Activated CD4-positive, alpha-beta T cell treated with anti-CD3 and anti-CD28 coated beads, Interleukin-10, Interleukin-2, amounts not matched to agents 100 ng/mL and 50 ng/mL, durations not matched to agents 16 hours and 8 hours (primary cell): ENCODE results near the gene ISG15.
A peak's percentile ranks its signal among the peaks of the same experiment; 100 is the strongest.
"Not testable (repeated sequence)": the region's sequence is repeated elsewhere in the genome, so short reads cannot be mapped to it uniquely, and the experiment has no call there.

Experiments
- DNase-seq: peaks from one replicate; pipeline ENCODE4 v3.0.0-alpha.2; 2020

Gene ISG15

DNA sequence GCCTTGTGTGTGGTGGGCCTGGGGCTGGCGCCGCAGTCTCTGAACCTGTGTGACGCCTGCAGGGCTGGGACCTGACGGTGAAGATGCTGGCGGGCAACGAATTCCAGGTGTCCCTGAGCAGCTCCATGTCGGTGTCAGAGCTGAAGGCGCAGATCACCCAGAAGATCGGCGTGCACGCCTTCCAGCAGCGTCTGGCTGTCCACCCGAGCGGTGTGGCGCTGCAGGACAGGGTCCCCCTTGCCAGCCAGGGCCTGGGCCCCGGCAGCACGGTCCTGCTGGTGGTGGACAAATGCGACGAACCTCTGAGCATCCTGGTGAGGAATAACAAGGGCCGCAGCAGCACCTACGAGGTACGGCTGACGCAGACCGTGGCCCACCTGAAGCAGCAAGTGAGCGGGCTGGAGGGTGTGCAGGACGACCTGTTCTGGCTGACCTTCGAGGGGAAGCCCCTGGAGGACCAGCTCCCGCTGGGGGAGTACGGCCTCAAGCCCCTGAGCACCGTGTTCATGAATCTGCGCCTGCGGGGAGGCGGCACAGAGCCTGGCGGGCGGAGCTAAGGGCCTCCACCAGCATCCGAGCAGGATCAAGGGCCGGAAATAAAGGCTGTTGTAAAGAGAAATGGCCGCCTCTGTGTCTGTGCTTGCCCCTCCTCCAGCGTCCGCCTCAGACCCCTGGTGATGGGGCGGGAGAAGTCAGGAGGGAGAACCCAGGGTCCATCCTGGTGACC, 788 bp downstream of the ISG15 start:
- DNase-seq: peak; percentile 44

- no peak for DNase-seq
Measured at GRCh38 chr1:1014799-1015681, 1.7 kb downstream of the ISG15 start.

GRCh38 chr1:1017397-1018320, 4.4 kb downstream of the ISG15 start:
- not testable (repeated sequence) for DNase-seq

GRCh38 chr1:1018321-1018685, 5.0 kb downstream of the ISG15 start:
- not testable (repeated sequence) for DNase-seq

- peak; percentile 84 for DNase-seq
Measured at GRCh38 chr1:1019122-1019999, 6.1 kb downstream of the ISG15 start.

DNA sequence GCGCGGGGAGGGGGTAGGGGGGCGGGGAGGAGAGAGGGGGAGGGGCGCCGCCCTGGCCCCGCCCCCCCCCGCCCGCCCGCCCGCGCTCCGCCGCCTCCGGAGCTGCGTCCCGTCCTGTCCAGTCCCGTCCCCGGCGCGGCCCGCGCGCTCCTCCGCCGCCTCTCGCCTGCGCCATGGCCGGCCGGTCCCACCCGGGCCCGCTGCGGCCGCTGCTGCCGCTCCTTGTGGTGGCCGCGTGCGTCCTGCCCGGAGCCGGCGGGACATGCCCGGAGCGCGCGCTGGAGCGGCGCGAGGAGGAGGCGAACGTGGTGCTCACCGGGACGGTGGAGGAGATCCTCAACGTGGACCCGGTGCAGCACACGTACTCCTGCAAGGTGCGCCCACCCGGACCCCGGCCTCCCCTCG, 6.7 kb downstream of the ISG15 start, which contains the start of gene AGRN:
TSS of gene AGRN (plus strand) at position 121 of the 405 bp plus-strand sequence. CDS start at position 174, 53 bp downstream.
- no peak for DNase-seq

GRCh38 chr1:1020415-1021009, 7.2 kb downstream of the ISG15 start:
- no peak for DNase-seq

DNA sequence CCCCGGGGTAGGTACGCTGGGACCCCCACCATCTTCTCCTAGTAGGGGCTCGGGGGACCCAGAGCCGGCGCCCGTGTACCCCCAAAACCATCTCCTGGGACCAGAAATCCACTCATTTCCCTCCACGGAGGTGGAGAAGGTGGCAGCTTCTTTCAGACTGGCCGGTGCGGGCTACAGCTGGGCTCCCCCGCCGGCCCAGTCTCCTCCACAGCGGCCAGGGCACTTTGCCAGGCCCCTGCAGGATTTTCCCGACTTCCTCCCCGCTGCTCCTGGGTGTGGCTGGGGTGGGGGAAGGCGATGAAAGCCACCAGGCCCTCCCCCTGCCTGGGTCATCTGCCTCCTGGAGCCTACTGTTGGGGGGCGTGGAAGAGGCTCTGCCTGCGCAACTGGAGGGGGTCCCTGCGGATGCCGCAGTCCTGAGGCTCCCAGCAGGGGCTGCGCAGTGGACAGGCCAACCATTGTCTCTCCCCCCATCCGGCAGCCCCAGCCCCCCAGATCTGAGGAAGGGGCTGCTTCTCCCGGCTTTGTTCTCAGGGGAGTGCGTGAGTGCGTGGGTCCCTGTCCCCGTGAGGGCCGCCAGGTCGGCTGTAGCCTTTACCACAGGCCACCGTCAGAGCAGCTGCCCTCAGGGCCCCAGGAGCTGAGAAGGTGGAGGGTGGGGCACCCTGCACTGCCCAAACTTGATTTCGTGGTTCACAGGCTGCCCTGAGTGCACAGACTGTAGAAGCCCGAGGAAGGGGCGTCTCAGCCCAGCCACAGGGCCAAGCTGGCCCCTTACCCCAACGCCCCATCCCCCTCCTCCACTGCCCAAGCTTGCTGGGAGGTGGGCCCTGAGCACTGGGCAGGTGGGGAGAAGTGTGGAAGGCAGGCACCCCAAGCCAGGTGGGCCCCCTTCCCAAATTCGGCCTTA, 8.0 kb downstream of the ISG15 start:
- DNase-seq: no peak

DNA sequence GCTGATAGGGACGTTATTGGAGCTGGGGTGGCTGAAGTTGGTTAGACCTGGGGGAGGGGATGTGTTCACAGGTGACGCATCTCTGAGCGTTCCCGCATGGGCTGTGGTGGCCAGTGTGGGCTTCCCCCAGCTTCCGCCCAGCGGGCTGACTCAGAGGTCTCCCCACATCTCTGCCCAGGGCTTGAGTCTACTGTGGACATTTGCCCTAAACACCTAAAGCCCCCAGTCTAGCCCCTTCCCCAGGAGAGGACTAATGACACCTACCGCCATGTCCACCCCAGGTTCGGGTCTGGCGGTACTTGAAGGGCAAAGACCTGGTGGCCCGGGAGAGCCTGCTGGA, 8.6 kb downstream of the ISG15 start:
- no peak for DNase-seq

- DNase-seq: no peak
Measured at GRCh38 chr1:1022302-1023009, 9.2 kb downstream of the ISG15 start.

GRCh38 chr1:1023700-1024099, 10.4 kb downstream of the ISG15 start:
- DNase-seq: no peak

DNA sequence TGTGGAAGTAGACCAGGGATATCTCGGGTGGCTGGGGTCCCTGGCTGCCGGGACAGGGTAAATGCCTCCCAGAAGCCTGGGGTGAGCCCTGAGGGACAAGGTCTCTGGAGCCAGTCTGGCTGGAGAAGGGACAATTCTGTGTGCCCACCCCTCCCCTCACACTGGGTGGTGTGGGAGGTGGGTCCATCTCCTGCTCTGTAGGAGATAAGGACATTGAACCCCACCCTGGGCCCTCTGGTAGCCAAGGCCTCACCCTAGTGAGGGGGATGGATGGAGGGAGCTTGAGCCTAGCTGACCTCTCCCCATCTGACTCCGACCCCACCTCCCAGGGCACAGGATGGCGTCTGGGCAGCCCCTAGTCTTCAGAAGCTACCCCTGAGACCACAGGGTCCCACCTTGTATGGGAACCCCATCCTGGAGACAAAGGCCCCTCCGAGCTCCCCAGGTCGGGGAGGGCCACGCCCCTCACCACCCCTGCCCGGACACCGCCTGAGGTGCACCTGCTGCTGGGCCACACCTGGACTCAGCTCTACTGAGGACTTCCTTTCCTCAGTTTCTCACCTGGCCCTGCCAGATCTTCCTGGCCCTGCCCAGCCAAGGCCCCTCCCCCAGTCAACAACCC, 11.0 kb downstream of the ISG15 start:
- no peak for DNase-seq

DNA sequence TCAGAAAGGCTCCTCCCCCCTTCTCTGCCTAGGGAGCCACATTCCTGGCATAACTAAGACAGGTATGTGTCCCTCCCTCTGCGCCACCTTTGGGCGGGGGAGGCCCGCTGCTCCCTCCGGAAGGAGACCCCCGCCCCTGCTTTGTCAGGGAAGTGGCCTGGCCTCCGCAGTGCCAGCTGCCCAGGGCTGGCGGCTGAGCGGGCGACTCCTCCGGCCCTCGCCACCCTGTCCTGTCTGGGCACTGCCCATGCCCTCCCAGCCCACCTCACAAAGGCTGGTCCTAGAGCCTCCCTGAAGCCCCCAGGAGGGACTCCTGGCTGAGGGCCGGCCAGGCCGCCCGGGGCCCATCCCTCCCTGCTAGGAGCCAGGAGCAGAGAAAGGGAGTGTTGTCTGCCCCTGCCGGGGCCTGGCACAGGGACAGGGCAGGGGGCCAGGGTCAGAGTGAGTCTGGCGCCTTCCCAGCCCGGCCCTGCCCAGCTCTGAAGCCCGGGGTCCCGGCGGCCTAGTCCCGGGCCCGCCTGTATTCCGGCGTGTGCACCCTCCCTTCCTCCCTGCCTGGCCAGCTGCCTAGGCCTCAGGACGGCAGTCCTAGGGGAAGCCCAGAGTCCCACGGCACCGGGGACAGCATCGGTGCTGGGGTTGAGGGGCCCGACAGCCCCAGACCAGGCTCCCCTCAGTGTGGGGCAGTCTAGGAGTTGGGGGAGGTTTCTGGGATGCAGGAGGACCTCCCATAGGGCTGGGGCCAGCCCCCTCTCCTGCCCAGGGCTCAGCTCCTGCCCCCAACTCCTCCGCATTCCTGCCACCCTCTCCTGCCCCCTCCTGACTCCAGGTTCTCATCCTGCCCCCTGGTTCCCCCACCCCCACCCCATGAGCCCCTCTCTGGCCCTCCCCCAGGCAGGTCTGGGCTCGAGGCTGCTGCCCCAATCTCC, 11.7 kb downstream of the ISG15 start:
- DNase-seq: no peak

DNA sequence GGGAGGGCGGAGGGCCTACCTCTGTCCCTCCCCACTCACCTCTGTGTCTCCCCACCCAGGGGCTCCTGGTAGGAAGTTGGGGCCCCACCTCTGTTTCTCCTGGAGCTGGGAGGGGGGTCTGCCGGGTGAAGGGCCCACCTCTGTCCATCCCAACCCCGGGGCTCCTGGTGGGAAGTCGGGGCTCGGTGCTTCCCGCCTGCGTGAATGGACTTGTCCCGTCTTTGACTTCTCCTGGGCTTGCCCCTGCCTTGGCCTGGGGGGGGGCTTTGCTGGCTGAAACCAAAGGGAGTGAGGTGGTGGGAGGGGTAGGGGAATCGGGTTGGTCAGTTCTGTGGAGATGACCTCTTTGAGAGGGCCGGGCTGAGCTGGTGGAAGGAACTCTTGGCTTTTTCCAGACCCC, 12.4 kb downstream of the ISG15 start:
- no peak for DNase-seq

GRCh38 chr1:1026599-1027413, 13.5 kb downstream of the ISG15 start:
- DNase-seq: no peak

DNA sequence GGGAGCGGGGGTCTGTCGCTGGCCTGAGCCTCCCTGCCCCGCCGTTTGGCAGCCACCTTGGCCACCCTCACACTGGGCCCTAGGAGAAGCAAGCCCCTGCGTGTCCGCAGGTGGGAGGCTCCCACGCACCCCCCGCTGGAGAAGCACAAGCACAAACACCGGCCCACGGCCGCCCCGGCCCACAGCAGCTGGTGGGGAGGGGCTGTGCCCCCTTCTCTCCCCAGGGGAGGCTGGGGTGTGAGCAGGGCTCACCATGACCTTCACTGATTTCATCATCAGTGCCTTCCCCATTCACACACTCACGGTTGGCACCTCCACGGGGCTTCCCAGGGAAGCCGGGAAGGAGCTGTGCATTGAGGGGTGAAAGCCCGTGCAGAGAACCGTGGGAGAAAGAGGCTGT, 14.5 kb downstream of the ISG15 start:
- no peak for DNase-seq
